ENCODE data around the gene MTM1. TPM values are rescaled to one million over a fixed set of nuclear protein-coding genes. Genes with fewer than 3 reads are reported as not detected.
A peak's percentile ranks its signal among the peaks of the same experiment; 100 is the strongest.

The MTM1 gene
- total RNA-seq, result 17.3 TPM

DNA sequence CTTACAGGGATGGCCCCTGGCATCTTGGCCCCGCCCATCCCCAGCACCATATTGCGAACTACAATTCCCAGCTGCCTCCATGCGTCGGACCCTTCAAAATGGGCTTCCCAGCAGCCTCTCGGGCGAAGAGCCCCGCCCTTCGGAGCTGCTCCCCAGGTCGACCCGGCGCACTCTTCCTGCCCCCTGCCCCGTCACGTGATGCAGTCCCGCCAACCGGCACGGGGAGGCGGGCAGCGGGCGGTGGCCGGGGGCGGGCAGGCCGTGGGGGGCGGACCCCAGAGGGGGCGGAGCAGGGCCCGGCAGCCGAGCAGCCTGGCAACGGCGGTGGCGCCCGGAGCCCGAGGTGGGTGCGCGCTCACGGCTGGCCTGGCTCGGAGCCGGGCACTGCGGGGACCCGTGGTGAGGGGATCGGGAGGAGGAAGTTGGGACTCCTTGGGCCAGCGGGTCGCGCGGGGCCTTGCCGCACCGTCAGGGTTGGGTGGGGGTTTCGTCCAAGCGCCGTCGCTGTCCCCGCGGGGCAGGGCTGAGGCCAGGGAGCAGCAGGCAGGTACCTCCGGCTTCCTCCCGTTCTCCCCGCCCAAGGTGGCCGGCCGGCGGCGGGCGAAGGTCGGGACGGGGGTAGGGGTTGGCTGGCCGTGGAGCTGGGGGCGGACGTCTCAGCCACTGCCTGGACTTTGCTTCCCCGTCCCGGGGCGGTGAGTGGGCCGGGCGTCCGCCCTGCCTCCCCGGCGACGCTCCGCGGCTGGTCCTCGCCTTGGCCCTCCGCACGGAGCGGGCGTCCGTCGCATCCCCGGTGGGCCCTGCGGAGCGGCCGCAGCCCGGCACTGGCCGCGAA, at the start of gene MTM1:
MTM1 (plus strand) TSS at position 302 of the 835 bp plus-strand sequence. CDS start 23,994 bp downstream, outside the sequence.
- peak; percentile 85 for DNase-seq

- DNase-seq, result no peak
Observed at GRCh38 chrX:150522494-150522893, 45.9 kb upstream of the MTM1 start.

- peak; percentile 69 for DNase-seq
Observed at GRCh38 chrX:150525061-150525919, 43.1 kb upstream of the MTM1 start.

GRCh38 chrX:150526692-150527091, 41.7 kb upstream of the MTM1 start:
- no peak for DNase-seq

DNA sequence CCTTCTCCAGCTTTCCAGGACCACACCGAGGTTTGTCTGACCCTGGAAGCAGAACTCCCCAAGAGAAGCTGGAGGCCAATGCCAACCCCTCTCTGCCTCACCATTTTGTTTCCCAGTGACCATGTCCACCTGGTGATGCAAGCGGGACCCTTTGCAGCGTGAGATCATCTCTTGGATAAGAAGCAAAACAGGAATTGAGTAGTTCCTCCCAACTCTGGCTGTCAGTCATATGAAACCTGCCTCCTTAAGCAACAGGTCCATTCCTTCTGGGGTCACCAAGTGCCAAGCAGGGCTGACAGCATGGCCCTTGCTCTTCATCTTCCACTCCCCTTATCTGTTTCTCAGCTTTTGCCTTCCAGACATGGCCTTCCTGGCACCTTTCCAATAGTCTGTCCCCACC, 41.3 kb upstream of the MTM1 start:
- no peak for DNase-seq

DNA sequence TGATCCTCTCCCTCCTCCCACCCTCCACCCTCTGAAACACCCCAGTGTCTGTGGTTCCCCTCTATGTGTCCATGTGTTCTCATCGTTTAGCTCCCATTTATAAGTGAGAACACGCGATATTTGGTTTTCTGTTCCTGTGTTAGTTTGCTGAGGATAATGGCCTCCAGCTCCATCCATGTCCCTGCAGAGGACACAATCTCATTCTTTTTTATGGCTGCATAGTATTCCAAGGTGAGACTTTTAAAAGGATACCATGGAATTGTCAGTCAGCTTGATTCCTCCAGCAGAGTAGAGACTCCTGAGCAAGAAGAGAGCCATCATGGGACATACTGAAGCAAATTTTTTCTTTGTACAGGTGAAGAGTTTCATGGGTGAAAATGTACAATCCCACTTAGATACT, 38.8 kb upstream of the MTM1 start:
- no peak for DNase-seq

GRCh38 chrX:150530821-150531220, 37.6 kb upstream of the MTM1 start:
- no peak for DNase-seq

DNA sequence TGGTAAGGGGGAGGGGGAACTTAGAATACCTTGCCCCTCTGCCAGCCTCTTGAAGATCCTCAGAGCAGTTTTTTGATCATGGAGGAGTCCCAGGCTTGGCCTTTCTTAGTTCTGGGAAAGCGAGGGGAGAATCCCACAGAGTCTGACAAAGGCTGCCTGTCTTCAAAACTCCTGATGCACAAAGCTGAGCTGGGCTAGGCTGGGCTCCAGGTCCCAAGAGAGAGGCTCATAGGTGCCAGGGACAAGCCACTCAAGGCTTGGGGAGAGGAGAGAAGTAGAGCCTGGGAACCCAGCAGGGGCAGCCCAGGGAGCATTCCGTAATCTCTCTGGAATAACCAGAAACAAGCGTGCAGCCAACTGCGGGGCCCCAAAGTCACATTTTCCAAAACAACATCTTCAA, 37.0 kb upstream of the MTM1 start:
- no peak for DNase-seq

- no peak for DNase-seq
Observed at GRCh38 chrX:150533863-150534262, 34.6 kb upstream of the MTM1 start.

GRCh38 chrX:150536455-150537116, 31.8 kb upstream of the MTM1 start:
- DNase-seq, result no peak

- DNase-seq, result no peak
Observed at GRCh38 chrX:150537851-150538250, 30.6 kb upstream of the MTM1 start.

GRCh38 chrX:150540965-150541364, 27.5 kb upstream of the MTM1 start:
- no peak for DNase-seq

- no peak for DNase-seq
Observed at GRCh38 chrX:150542846-150543229, 25.6 kb upstream of the MTM1 start.

- no peak for DNase-seq
Observed at GRCh38 chrX:150543230-150544155, 24.9 kb upstream of the MTM1 start.

- DNase-seq, result no peak
Observed at GRCh38 chrX:150544222-150544787, 24.1 kb upstream of the MTM1 start.

DNA sequence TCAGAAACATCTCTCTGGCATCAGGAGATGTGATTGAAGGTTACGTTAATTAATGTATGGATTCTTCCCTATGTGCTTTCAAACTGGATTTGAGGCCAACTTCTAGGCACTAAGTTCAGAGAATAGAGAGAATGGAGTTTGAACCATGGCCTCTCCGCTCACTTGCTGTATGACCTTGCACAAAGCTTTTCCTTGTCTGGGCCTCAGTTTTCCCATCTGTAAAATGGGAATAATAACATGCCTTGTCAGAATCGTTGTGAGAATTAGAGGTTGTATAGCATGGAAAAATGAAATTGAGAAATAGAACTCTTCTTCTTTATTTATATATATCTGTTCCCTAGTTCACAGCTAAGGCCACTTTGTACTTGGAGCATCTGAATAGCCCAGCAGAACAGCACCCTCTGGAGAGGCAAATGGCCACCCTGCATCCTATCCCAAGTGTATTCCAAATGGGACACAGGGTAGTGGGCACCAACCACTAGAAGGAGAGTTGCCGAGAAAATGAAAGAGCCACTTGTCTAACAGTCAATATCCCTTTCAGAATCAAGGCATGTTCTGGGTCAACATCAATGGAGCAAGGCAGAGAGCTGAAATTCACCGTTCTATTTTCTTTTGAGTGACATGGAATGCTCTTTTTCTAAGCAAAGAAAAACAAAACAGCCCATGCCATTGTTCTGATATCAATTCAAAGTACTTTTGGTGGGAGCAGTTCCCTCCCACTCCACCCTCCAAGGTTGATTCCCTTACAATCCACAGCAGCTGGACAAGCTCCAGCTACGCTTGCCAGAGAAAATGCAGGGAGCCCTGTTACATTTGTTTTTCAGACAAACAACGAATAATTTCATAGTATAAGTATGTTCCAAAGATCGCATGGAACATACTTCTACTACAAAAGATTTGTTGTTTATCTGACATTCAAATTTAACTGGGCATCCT, 23.3 kb upstream of the MTM1 start:
- no peak for DNase-seq

DNA sequence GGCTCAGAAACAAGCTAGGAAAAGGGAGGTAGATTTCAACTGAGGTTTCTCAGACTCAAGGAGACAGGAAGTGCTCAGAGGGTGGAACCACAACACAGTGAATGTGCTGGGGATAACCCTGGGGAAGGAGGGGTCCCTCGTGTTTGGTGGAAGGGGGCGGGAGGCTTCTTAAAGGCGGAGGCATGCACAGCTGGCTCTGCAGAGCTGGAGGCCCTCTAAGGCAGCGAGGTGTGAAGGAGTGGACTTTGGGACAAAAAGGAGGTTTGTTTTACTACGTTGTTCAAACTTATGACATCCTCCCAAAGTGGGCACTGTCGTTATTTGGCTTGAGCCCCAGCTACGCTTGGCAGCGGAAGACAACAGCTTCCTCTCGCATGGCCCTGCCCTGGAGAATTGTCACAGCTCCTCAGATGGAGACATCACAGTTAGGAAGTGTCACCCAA, 21.7 kb upstream of the MTM1 start:
- DNase-seq, result no peak

DNA sequence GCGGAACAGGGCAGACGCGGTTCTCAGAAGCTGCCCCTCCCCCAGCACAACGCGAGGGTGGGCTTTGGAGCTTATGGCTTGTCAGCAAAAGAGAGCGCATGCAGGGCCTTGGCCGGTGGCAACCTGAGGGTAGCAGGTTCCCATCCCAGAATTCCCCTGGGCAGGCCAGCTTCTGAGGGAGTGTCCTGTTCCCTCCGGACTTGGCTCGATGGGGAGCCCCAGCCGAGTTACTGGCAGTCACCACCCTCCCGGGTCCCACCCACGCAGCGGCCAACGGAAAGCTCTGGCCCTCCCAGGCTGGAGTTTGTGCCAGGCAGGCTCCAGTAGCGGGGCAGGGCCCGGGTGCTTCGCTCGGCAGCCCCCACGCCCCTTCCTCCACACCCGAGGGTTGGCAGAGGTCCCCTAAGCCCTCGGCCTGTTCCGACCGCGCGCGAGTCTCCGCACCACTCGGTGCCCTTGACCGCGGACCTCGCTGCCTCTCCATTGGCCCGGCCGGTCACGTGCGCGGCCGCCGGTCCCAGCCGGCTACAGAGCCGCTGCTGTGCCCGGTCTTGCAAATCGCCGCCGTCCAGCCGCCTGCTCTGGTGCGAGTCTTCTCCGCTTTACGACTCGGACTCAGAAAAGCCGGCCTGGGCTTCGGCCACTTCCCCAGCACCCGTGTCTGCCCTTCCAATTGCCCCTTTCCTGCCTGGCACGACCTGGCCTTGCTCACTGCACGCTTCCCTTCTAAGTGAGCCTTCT, 20.9 kb upstream of the MTM1 start:
- DNase-seq, result peak; percentile 49

GRCh38 chrX:150548251-150548650, 20.2 kb upstream of the MTM1 start:
- no peak for DNase-seq
